ENCODE data around the gene MGRN1. TPM values are rescaled to one million over a fixed set of nuclear protein-coding genes. Genes with fewer than 3 reads are reported as not detected.

MGRN1 gene
- total and polyA plus RNA-seq, 2 donors from 2014 or later: 19.7 to 90.8 TPM

- peak overlapping the region in 1 of 3 donors; percentile 16 for H3K4me3 ChIP-seq (ENCODE audit: low read length in 3 of 3)
- peak overlapping the region; percentile 72 to 99 for H3K27ac ChIP-seq (ENCODE audit: low read depth in 2 of 2, low read length in 2 of 2)
- peak overlapping the region in 1 of 3 donors; percentile 14 for H3K9ac ChIP-seq (ENCODE audit: low read length in 3 of 3)
- intact Hi-C loops (cut with DNase I): no loop called here
- TF ChIP-seq CTCF (IDR thresholded peaks at IDR 0.05; ENCODE audit: borderline replicate concordance, extremely low read depth, insufficient read depth): no peak
- DNase-seq: peak in 1 of 5 donors; percentile 29
- no peaks in the 10 kb centered on the region for H3K9me3 ChIP-seq (ENCODE audit: control insufficient read depth in 2 of 3, insufficient read depth in 1 of 3, low read length in 3 of 3)
- H3K36me3 ChIP-seq (ENCODE audit: control insufficient read depth in 2 of 3, insufficient read depth in 3 of 3, low read length in 3 of 3): no peaks in the 10 kb centered on the region
- H3K27me3 ChIP-seq (ENCODE audit: control insufficient read depth, insufficient read depth, low read length): no peaks in the 10 kb centered on the region
- H3K4me1 ChIP-seq (ENCODE audit: control insufficient read depth in 2 of 3, insufficient read depth in 2 of 3, low read depth in 1 of 3, low read length in 3 of 3): peaks cover 0 to 32% (median 16%) of the 10 kb centered on the region in 3 donors
- FAIRE-seq: no peak
These were observed 5.8 kb upstream of the MGRN1 start for GRCh38 chr16:4618645-4619418.

GRCh38 chr16:4623593-4623992 lies 1.0 kb upstream of the MGRN1 start:
- peak overlapping the region in 1 of 3 donors; percentile 73 for H3K9ac ChIP-seq (ENCODE audit: low read length in 3 of 3)

GRCh38 chr16:4624827-4625559 lies 367 bp downstream of the MGRN1 start:
- H3K4me1 ChIP-seq (ENCODE audit: control insufficient read depth in 2 of 3, insufficient read depth in 2 of 3, low read depth in 1 of 3, low read length in 3 of 3): peaks cover 0 to 20% (median 19%) of the 10 kb centered on the region in 3 donors
- peak overlapping the region; percentile 79 to 86 (median 80) for H3K4me3 ChIP-seq (ENCODE audit: low read length in 3 of 3)
- TF ChIP-seq CTCF (IDR thresholded peaks at IDR 0.05; ENCODE audit: borderline replicate concordance, extremely low read depth, insufficient read depth): no peak
- no peaks in the 10 kb centered on the region for H3K27me3 ChIP-seq (ENCODE audit: control insufficient read depth, insufficient read depth, low read length)
- DNase-seq (peak; percentile 57 to 90 (median 80)), FAIRE-seq (no peak)
- intact Hi-C loops (cut with DNase I): no loop called here
- peak overlapping the region; percentile 37 to 90 (median 78) for H3K9ac ChIP-seq (ENCODE audit: low read length in 3 of 3)
- peak overlapping the region; percentile 93 to 95 for H3K27ac ChIP-seq (ENCODE audit: low read depth in 2 of 2, low read length in 2 of 2)
- H3K36me3 ChIP-seq (ENCODE audit: control insufficient read depth in 2 of 3, insufficient read depth in 3 of 3, low read length in 3 of 3): peaks cover 0 to 3% (median 0%) of the 10 kb centered on the region in 3 donors
- no peaks in the 10 kb centered on the region for H3K9me3 ChIP-seq (ENCODE audit: control insufficient read depth in 2 of 3, insufficient read depth in 1 of 3, low read length in 3 of 3)

More at GRCh38 chr16:4623593-4623992, 1.0 kb upstream of the MGRN1 start:
- FAIRE-seq (no peak), DNase-seq (no peak)
- no peak for TF ChIP-seq CTCF (IDR thresholded peaks at IDR 0.05; ENCODE audit: borderline replicate concordance, extremely low read depth, insufficient read depth)
- Histone ChIP-seq H3K27ac (ENCODE audit: low read depth in 2 of 2, low read length in 2 of 2) (no peak overlapping the region), H3K27me3 (ENCODE audit: control insufficient read depth, insufficient read depth, low read length) (no peaks in the 10 kb centered on the region), H3K4me3 (ENCODE audit: low read length in 3 of 3) (no peak overlapping the region), H3K4me1 (ENCODE audit: control insufficient read depth in 2 of 3, insufficient read depth in 2 of 3, low read depth in 1 of 3, low read length in 3 of 3) (peaks cover 0 to 31% (median 23%) of the 10 kb centered on the region in 3 donors), H3K36me3 (ENCODE audit: control insufficient read depth in 2 of 3, insufficient read depth in 3 of 3, low read length in 3 of 3) (peaks cover 0 to 3% (median 0%) of the 10 kb centered on the region in 3 donors), H3K9me3 (ENCODE audit: control insufficient read depth in 2 of 3, insufficient read depth in 1 of 3, low read length in 3 of 3) (no peaks in the 10 kb centered on the region)
- intact Hi-C loops (cut with DNase I): no loop called here

Data from kidney (tissue), 14 donors.